Measurements from ENCODE around the gene SOX8. TPM values are rescaled to one million over a fixed set of nuclear protein-coding genes. Genes with fewer than 3 reads are reported as not detected.
A peak's percentile ranks its signal among the peaks of the same experiment; 100 is the strongest.

Gene SOX8
- total RNA-seq, 4 donors from 2014 or later = under 0.01 to 6.4 (median 1.1) TPM; not detected in 1

DNA sequence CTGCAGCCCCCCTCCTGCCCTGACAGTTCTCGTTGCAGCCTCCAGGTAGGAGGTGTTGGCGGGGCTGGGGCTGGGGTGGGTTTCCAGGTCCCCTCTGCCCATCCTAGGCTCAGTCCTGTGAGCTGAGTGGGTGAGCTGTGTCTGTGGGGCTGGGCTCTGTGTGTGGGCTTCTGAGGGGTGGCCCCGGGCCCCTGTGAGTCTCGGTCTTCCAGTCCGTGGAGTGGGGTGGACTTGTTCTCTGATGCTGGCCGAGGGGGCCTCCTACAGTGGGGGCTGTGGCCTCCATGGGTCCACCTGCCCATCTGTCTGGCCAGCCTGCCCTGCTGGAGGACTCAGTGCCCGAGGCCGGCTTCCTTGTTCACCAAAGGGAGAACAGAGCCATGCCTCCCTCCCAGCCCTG, 32.7 kb downstream of the SOX8 start:
- intact Hi-C loops (cut with DNase I; ENCODE audit: low total_unique reads) = no loop called here
- H3K4me3 ChIP-seq = no peak overlapping the region
- H3K4me1 ChIP-seq = no peaks in the 10 kb centered on the region
- no peaks in the 10 kb centered on the region for H3K36me3 ChIP-seq
- no peak for DNase-seq
- no peak overlapping the region for H3K27ac ChIP-seq
- no peaks in the 10 kb centered on the region for H3K27me3 ChIP-seq
- no peaks in the 10 kb centered on the region for H3K9me3 ChIP-seq
- no peak for TF ChIP-seq POLR2A (IDR thresholded peaks at IDR 0.05)
- TF ChIP-seq, protein P1, sequence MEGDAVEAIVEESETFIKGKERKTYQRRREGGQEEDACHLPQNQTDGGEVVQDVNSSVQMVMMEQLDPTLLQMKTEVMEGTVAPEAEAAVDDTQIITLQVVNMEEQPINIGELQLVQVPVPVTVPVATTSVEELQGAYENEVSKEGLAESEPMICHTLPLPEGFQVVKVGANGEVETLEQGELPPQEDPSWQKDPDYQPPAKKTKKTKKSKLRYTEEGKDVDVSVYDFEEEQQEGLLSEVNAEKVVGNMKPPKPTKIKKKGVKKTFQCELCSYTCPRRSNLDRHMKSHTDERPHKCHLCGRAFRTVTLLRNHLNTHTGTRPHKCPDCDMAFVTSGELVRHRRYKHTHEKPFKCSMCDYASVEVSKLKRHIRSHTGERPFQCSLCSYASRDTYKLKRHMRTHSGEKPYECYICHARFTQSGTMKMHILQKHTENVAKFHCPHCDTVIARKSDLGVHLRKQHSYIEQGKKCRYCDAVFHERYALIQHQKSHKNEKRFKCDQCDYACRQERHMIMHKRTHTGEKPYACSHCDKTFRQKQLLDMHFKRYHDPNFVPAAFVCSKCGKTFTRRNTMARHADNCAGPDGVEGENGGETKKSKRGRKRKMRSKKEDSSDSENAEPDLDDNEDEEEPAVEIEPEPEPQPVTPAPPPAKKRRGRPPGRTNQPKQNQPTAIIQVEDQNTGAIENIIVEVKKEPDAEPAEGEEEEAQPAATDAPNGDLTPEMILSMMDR (IDR thresholded peaks at IDR 0.05) = no peak

DNA sequence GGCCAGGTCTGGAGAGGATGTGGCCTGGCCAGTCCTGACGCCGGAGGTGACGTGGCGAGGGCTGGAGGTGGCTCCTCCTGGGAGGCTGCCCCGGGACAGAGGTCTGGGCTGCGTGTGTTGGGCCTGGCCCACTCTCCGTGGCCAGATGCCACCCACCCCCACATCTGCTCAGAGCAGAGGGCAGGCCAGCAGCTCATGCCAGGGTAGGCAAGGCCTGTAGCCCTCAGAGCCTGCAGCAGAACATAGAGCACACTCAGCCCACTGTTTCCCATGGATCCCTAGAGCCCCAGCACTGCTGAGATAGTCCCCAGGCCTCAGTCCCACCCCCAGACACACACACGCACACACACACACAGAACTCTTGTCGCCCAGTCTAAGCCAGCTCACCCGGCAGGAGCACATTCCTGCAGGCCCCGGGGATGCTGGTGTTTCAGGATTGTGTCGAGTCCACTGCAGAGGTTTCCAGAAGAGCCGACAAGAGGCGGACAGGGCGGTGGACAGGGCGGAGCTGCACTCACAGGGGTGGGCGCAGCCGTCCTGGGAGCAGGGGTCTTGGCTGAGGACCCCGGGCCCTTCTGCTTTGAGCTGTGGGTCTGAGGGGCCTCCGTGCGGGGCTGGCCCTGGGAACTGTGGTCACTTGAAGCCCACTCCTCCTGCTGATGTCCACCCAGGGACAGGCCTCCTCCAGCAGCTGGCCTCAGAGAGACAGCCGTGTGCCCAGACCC, 33.4 kb downstream of the SOX8 start:
- Histone ChIP-seq H3K4me1 (no peaks in the 10 kb centered on the region), H3K4me3 (no peak overlapping the region), H3K9me3 (no peaks in the 10 kb centered on the region), H3K27me3 (no peaks in the 10 kb centered on the region), H3K36me3 (no peaks in the 10 kb centered on the region), H3K27ac (no peak overlapping the region)
- TF ChIP-seq, protein P1 (IDR thresholded peaks at IDR 0.05) = no peak
- TF ChIP-seq POLR2A (IDR thresholded peaks at IDR 0.05) = no peak
- intact Hi-C loops (cut with DNase I; ENCODE audit: low total_unique reads) = no loop called here
- DNase-seq = no peak

DNA sequence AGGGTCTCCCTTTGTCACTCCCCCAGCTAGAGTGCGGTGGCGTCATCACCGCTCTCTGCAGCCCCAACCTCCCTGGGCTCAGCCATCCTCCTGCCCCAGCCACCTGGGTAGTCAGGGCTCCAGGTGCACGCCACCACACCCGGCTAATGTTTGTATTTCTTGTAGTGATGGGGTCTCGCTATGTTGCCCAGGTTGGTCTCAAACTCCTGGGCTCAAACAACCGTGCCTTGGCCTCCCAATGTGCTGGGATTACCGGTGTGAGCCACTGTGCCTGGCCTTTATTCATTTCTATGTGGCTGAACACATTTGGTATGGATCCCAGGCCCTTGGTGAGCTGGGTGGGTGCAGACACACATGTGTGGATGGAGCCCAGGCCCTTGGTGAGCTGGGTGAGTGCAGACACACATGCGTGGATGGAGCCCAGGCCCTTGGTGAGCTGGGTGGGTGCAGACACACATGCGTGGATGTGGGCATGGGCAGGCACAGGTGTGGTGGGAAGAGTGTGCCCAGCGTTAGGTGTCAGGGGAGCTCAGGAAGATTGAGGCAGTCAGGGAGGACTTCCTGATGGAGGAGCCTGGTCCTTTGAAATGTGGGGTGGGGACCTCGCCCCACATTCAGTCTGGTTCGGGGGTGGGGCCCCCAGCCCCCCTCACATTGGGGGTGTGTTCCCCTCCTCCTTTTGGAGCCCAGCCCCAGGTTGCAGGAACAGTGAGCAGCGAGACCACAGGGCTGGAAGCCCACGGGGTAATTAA, 37.1 kb downstream of the SOX8 start:
- H3K4me3 ChIP-seq = no peak overlapping the region

DNA sequence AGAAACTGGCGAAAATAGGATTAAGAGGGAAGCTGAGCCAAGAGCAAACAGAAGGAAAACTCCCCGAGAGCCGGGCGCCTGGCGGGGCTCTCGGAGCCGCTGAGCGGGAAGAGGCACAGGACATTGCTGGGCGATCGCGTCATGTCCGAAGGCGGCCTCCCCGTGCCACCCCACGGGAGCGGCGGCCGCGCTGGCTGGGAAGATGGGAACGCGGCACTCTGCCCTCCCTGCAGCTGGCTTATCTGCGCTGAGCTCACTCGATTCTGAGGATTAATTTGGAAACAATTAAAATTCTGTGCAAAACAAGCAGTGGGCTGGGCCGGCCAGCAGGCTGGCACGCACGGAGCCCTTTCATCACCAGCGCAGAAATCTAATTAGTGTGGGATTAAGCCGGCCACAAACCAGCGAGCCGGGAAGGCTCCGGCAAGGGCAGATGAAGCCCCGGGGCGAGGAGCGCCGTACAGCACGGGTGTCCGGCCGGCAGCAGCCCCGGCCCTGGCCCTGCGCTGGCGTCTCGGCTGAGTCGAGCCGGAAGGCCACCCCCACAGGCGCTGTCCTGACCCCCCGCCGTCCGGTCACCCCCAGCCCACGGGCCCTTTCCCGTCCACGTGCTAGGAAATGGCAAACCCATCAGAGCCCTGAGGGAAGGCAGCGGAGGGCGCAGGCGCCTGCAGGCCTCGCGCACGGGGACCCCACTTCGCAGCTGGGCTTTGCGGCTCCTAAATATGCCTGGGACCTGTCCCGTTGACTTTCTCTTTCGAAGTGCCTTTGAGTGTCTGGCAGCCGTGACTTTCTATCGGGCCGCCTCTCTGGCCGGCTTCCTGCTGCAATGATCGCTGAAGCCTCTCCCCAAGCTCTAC, 37.9 kb downstream of the SOX8 start:
- TF ChIP-seq, protein P1 (IDR thresholded peaks at IDR 0.05) = peak in 1 of 4 experiments; percentile 7
- TF ChIP-seq POLR2A (IDR thresholded peaks at IDR 0.05) = no peak
- Histone ChIP-seq H3K27me3 (no peaks in the 10 kb centered on the region), H3K4me3 (no peak overlapping the region), H3K36me3 (no peaks in the 10 kb centered on the region), H3K4me1 (no peaks in the 10 kb centered on the region), H3K9me3 (no peaks in the 10 kb centered on the region), H3K27ac (no peak overlapping the region)
- peak in 1 of 2 donors; percentile 35 for DNase-seq
- intact Hi-C loops (cut with DNase I; ENCODE audit: low total_unique reads) = no loop called here

More for the DNA sequence above, 37.1 kb downstream of the SOX8 start:
- no peak overlapping the region for H3K27ac ChIP-seq
- TF ChIP-seq, protein P1 (IDR thresholded peaks at IDR 0.05) = no peak
- no peak for TF ChIP-seq POLR2A (IDR thresholded peaks at IDR 0.05)
- intact Hi-C loops (cut with DNase I; ENCODE audit: low total_unique reads) = no loop called here
- no peaks in the 10 kb centered on the region for H3K27me3 ChIP-seq
- no peak for DNase-seq
- no peaks in the 10 kb centered on the region for H3K9me3 ChIP-seq
- no peaks in the 10 kb centered on the region for H3K4me1 ChIP-seq
- no peaks in the 10 kb centered on the region for H3K36me3 ChIP-seq
